Smooth muscle cell of the coronary artery (primary cell): ENCODE measurements around the gene RPUSD2. TPM values are rescaled to one million over a fixed set of nuclear protein-coding genes. Genes with fewer than 3 reads are reported as not detected.

ENCODE experiments used
- total RNA-seq: library from RNA; depleted of rRNA; stranded (reverse); fragments of >200 nt; gene quantifications from 2 replicates; pipeline ENCODE4 v1.2.3, GENCODE V29; 2014; ENCODE audit warnings: low replicate concordance

The RPUSD2 gene
- 12.9 and 14.7 TPM in 2 replicates for total RNA-seq

GRCh38 chr15:40569129-40569953, at the start of gene RPUSD2:
RPUSD2 (plus strand) TSS chr15:40569299; CDS start chr15:40569338, 39 bp downstream.

GRCh38 chr15:40564591-40565332, 4.3 kb upstream of the RPUSD2 start, which contains the start of gene CCDC32:
CCDC32 (minus strand) TSS chr15:40565042; CDS start chr15:40563015, 2,027 bp downstream.

GRCh38 chr15:40593588-40594428, 24.7 kb downstream of the RPUSD2 start, which contains the start of gene KNL1:
KNL1 (plus strand) TSS chr15:40594249; CDS start chr15:40602932, 8,683 bp downstream.

Other genes with a start within 250 kb of the RPUSD2 start
- 4.2 and 13.8 TPM in 2 replicates for gene INAFM2, start 245.6 kb upstream of the RPUSD2 start, total RNA-seq
- 17.8 and 38.0 TPM in 2 replicates for gene CCDC9B, start 228.4 kb upstream of the RPUSD2 start, total RNA-seq
- not detected in 2 replicates for gene PHGR1, start 218.3 kb upstream of the RPUSD2 start, total RNA-seq
- under 0.01 and 0.12 TPM in 2 replicates for gene DISP2, start 211.1 kb upstream of the RPUSD2 start, total RNA-seq
- gene KNSTRN, start 186.6 kb upstream of the RPUSD2 start, total RNA-seq: 10.5 and 27.1 TPM in 2 replicates
- 34.0 and 55.6 TPM in 2 replicates for gene IVD, start 163.5 kb upstream of the RPUSD2 start, total RNA-seq
- gene BAHD1, start 128.3 kb upstream of the RPUSD2 start, total RNA-seq: 4.1 and 4.2 TPM in 2 replicates
- gene CHST14, start 98.3 kb upstream of the RPUSD2 start, total RNA-seq: 3.3 and 8.1 TPM in 2 replicates
- gene CCDC32, start 4.3 kb upstream of the RPUSD2 start, total RNA-seq: 10.2 and 20.2 TPM in 2 replicates
- 0.12 and 3.8 TPM in 2 replicates for gene KNL1, start 24.9 kb downstream of the RPUSD2 start, total RNA-seq
- gene RAD51, start 125.9 kb downstream of the RPUSD2 start, total RNA-seq: 0.70 and 3.2 TPM in 2 replicates
- gene RMDN3, start 186.0 kb downstream of the RPUSD2 start, total RNA-seq: 16.7 and 20.5 TPM in 2 replicates
- 1.5 and 2.5 TPM in 2 replicates for gene GCHFR, start 194.8 kb downstream of the RPUSD2 start, total RNA-seq
- gene C15orf62, start 200.7 kb downstream of the RPUSD2 start, total RNA-seq: under 0.01 TPM in 1 of 2 replicates, not detected in the other
- 13.2 and 13.9 TPM in 2 replicates for gene ZFYVE19, start 237.8 kb downstream of the RPUSD2 start, total RNA-seq
- gene DNAJC17, start 238.2 kb downstream of the RPUSD2 start, total RNA-seq: 15.6 and 30.9 TPM in 2 replicates